NCI-H146 treated with DMSO at 0.1 percent for 48 hours (cell line): ENCODE measurements around the gene TAGAP.

Source experiments
- DNase-seq: peaks from one replicate; lab custom pipeline; 2025; ENCODE audit not compliant: unreplicated experiment; lab: John Stamatoyannopoulos, UW

The TAGAP gene

DNA sequence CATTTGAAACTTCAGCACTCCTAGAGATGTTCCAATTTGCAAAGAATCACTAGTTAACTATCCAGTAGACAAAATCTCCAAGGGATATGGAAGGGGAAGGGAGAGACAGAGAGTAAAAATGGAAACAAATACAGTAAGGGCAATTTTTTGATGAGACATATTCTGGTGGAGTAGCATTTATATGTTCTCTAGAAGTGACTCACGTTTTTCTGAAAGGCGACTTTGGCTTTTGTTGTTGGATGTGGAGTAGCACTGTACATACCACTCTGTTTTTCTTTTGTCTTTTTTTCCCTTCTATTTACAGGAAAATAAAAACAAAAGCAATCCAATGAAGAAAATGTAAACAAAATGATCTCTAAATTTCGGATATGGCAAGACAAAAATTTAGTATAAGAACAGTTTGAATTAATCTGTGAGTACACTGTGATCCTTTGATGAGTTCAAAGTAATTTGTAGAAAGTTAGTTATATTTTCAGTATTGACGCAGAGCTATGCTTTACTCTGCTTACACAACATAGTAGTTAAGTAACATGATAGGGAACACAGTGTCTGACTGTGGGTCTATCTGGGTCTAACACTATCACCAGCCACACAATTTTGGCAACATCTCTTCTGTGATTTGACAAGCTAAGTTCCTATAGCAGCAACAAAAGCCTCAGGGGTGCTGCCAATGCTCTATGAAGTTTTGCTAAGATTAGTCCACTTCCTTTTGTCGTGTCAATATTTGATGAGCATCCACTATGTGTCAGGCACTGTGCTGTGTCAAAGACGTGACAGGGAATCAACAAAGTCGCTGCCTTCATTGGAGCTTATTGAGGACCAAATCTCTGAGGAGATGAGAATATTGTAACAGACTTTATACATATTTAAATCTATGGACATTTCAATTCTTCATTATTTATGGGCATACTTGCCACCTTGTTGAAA is 27.3 kb upstream of the TAGAP start:
- DNase-seq = no peak

DNA sequence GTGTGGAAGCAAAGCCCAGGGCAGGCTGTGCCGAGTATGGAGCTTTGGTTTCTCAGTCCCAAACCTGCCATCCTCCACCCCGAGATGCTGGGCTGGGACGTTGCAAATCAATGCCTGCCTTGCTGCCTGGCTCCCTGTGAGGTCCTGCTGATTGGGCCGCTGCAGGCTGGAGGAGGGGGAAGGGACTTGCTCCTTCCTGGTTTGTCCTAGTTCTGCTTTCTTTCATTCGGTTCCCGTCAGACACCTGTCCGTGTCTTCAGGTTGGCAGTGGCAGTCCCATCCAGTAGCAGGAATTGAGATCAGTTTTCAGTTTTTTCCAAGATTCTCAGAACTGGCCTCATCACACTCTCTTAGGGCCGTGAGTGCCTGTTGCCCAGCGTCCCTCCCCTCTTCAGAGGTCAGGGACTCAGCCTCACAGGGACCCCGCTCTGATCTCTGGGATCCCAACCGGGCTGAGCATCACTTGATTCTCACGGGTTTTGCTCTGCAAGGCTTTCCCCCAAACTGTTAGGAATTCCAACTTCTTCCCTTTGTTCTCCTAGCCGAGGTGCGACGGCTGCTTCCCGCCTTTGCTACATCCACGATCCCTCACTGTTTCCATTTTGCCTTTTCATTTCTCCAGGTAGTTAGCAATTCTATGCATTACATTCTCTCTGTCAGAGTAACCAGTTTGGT is 24.2 kb upstream of the TAGAP start:
- no peak for DNase-seq

DNA sequence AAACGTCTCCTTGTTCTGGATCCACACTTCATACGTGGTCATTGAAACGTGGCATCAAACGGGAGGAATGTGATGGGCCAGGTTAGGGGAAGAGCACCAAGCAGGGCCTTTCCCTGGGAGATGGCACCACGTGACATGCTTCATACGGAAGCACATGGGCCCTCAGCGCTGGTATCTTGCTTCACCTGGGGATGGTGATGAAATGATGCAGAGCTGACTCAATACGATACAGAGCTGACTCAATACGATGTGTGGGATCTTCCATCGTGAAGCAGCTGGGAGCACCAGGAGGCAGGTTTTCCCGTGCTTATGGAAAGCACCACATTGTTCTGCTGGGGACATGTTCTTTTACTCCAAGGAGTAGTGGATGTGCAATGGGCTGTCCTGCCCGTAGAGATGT is 22.5 kb upstream of the TAGAP start:
- DNase-seq = no peak

DNA sequence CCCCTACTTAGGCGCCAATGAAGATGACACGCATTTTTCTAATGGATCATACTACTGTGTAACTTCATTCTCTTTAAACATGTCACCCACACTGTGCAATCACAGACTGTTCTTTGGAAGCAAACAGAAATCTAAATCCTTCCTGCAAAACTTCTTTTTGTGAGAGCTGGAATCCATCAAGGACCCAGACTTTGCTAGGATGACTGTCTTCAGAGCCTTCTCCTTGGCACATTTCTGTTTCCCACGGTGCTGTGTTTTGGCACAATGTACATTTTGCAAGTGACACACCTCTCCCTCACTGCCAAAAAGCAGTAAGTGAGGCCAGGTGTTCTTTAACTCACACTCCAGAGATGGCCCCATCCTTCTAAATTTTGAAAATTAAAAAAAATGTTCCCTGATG is 21.7 kb upstream of the TAGAP start:
- no peak for DNase-seq

DNA sequence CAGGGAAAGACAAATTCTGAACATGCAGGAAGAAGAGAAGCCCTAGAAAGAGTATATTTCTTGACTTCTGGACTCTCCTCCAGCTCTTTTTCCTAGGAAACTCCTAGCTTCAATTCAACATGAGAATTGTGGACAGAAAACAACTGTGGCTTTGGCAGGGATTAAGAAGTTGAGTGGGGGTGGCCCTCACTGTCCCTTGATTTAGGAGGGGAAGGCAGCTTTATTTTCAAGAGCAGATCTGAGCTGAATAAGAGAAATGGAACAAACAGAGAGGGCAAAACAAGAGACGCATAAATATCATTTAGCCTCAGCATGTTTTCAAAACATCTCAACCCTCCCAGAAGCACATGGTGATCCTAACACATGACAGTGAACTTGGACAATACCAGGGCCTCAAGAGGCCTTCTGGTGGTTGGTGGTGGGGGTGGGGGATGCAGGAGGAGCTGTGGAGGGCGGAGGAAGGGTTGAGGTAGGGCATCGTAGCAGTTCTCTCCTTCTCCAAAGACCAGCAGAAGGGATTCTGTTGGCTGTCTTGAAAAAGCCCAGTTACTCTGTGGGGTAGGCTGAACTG is 21.1 kb upstream of the TAGAP start:
- DNase-seq = no peak

DNA sequence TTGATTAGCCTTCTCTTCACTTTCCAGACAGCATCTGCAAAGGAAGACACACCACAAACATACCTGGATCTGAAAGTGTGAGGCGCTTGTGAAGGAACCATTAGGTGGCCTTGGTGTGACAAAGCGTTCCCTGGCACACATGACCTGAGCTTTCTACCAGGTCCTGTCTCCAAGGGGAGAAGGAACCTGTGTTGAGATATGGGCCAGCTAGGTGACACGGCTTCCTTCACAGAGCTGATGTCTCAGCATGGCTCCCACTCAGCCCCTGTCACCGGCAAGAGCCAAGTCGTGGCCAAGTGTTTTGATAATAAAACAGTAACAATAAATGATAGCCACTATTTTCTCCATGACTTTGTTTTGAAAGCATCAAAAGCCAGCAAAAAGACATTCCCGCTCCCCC is 20.3 kb upstream of the TAGAP start:
- no peak for DNase-seq

DNA sequence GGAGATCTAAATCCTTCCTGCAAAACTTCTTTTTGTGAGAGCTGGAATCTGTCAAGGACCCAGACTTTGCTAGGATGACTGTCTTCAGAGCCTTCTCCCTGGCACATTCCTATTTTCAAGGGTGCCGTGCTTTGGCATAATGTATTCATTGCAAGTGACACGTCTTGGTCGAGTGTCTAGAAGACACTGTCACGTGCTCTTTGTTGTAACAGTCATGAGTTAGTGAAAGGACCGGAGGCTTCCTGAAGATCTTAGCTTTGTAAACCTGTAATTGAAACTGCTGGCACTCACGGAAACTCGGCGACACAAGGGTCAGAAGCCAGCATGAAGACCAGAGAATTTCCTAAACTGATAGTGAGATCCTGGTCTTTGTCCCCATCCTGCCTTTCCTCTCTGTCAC is 19.7 kb upstream of the TAGAP start:
- no peak for DNase-seq

DNA sequence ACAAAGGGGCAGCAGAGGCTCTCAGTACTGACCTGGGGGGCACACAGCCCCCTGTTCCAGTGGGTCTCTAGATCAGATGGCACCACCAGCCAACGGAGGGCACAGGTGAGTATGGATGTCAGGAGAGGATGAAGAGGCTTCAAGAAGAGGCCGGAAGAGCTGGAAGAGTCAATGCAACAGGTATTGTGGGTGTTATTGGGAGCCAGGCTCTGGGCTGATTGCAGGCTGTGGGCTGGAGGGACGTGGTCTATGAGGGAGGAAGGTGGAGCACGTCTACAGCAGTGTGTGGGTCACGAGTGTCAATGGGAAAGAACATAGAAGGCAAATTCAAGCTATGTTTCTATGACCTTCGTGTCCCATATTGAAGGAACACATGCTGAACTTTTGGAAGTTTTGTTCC is 18.8 kb upstream of the TAGAP start:
- DNase-seq = no peak

DNA sequence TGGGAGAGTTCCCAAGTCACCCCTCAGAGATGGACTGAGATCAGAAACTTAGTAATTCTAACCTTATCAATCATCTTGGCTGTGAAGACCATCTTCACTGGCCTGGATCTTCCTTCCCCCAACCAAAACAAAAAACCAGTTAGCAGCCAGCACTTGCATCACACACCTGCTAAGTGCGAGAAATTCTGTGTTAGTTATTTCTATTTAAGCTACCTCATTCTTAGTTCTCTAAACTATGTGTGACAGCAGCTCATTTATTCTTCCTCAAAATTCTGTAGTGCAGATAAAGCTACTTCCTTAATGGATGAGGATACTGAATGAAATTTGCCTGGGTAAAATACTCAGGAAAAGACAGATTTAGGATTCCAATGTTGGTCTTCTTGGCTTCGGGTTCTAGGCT is 18.2 kb upstream of the TAGAP start:
- no peak for DNase-seq

DNA sequence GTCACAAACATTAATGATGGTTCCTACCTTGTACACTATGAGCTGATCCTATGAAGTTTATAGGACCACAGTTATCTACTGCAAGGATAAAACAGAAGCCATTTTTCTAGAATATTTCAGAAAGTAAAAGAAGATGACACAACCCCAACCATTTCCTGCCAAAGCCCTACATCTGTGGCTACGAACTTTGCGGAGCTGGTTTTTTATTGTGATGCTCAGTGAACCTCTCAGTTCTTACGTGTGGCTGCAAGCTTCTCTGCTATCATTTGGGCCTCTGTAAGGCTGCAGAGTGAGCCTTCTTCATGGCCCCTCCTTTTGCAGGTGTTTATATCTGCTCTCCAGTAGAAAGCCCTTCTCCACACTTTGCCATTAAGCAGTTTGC is 17.8 kb upstream of the TAGAP start:
- DNase-seq = no peak

DNA sequence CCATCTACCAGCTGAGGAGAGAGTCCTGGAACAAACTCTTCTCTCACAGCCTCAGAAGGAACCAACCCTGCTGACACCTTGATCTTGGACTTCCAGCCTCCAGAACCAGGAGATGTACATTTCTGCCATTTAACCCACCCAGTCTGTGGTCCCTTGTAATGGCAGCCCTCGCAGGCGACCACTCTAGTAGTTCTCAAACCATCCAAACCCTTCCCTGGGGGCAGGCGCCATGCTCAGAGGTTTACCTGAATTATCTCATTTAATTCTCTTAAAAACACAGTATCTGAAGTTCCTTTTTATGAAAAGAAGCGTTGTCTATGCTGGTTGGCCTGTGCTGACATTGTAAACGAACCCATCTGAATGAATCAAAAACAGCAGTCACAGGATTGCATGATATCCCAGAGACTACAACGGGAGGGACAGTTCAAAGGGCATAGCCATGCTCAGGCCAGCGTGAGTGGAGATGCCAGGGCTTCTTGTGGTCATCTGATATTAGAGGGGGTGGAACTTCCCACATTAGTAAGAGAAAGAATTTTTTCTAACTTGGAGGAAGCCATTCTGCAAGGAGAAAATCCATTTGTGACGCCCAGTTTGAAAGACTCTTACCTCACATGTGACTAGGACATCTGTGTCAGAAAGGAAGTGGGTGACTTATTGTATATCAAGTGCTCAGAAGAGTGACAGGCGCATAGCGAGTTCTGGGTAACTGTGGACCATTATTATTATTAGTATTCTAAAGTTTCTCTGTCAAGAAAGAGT is 17.2 kb upstream of the TAGAP start:
- DNase-seq = no peak

DNA sequence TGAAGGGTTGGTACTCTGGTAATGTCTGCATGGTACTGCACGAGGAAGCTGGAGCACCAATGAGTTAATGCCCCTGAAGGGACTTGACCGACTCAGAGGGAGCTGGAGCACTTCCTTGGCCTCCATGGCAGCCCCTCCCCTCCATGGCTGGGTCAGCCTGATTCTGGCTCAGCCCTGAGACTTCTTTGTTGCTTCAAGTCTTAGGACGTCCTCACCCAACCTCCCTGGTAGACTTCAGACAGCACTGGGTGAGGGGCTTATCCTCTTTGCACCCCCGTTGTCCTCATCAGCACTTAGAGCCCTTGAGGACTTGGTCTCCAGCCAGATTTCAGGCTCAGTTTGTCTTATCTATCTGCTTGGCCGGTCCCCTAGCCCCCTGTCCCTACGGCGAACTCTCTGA is 16.4 kb upstream of the TAGAP start:
- no peak for DNase-seq

DNA sequence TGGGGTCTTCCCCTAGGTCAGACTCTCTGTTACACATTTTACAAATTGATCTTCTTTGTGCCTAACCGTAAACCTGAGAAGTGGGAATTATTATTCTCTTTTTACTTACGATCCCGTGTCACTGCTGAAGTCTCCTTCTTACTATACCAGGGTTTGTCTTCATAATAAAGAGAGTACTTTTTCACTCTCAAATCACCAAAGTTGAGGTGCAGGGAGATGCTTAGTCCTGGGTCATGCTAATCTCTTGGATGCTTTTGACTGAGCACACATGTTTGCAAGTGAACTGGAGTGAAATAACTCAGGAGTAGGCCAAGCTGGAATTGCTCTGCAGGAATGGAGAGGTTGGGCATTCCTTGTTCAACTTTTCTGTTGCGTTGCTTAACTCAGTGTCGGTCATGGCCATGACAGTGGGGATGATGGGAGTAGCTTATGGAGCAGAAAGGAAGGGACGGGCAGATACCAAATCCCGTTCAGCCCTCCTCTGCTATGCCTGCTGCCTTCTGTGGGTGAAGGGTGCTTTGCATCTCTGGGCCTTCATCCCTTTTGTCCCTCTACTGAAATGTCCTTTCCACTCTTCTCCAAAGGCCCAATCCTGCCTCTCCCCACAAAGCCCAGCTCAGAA is 15.2 kb upstream of the TAGAP start:
- DNase-seq = no peak

DNA sequence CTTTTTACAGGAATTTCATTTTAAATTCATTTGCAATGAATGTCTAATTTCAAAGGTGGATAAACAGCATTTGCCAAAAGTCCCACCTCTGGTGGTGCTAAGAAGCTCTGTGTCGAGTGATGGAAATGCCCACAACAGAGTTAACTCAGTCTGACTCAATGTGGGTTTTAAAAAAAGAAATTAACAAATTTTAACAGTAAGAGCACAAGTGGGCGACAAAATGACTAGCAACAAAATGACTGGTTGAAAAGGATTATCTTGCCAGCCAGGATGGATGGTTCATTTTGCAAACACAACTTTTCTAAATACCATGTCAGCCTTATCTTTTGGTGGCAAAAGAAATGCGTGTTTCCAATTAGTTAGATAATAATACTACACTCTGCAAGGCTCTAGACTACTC is 14.3 kb upstream of the TAGAP start:
- DNase-seq = no peak

DNA sequence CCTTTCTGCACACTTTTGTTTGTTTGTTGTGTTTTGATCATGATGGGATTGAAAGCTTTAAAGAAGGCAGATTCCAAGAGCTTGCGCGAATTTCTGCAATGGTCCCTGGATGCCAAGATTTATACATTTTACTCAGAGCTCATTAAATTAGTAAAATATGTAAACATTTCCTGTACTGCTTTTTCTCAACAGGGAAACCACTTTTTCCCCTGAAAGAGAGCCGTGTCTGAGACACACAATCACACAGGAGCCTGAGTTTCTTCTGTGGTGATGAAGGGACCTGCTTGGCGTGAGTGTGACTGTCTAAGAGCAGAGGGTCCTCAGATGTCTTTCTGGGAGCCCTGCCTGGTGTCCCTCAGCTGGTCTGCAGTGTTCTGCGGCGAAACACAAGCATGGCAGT is 12.1 kb upstream of the TAGAP start:
- DNase-seq = no peak

DNA sequence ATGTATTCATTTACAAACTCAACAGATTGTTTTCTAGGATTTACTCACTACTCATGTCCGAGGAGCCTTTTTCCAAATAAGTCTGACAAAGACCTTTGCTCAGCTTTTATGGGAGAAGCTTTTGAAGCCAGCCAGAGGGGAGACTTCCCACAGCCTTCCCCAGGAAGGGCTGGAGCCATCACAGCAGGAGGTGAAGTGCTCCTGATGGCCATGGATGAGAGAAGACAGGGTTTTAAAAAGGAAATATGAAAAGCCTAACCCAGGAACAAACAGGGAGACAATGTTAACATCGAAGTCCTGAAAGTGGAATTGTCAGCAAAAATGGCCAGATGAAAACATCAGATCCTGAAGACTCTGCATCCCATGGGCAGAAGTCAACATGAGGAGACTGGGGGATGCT is 11.6 kb upstream of the TAGAP start:
- no peak for DNase-seq

DNA sequence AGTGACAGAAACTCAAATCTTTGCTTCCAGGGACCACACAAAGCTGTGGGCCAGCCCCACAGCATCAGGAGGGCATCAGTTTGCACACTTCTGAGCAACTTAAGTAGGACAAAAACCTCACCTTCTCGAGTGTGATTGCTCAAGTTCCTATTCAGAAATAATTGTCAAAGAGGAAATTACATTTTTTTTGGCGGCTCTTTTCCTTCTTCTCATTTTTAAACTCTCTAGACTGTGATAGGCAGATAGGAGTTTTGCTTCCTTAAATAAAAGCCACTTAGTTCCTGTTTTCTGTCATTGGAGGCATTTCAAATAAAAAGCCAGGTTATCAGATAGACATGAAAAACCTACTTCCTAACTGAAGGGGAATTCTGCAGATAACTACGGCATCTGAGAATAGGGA is 11.2 kb upstream of the TAGAP start:
- DNase-seq = no peak

DNA sequence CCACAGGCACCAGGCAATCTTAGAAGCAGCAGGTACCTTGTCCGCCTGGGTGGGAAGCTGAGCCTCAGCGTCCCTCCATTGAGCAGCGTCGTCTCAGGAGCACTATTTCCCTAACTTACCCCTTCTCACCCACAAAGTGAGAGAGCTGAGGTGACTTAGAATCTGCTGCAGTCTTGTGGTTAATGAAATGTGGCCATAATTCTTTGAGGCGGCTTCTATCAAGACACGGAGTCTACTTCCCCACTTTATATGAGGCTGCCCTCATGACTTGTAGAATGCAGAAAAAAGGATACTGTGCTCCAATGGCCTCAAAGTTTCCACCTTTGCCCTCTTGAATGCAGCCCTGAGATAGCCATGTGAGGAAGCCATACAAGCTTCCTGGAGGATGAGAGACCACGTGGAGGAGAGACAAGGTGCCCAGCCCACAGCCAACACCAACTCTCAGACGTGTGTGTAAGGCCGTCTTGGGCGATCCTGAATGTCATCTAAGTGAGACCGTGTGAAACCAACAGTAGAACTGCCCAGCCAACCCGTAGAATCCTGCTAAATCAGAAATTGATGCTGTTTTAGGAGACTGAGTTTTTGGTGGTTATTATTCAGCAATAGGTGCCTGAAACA is 9.1 kb upstream of the TAGAP start:
- no peak for DNase-seq

DNA sequence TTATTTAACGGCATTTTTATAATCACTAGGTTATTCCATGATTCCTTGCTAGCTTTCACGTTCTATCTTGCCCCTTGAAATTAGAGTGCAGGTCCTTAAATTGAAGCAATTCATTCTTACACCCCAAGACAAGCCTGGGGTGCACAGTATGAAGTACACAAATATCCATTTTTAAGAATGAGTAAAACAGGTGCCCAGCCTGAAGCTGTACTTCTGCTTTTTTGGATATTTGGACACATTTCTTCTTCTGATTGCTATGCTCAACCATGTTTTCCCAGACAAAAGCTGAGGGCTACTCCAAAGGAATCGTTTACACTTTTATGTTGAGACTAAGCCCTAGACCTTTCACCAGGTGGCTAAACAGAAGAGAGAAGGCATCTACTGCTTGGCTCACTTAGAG is 7.9 kb upstream of the TAGAP start:
- DNase-seq = no peak

DNA sequence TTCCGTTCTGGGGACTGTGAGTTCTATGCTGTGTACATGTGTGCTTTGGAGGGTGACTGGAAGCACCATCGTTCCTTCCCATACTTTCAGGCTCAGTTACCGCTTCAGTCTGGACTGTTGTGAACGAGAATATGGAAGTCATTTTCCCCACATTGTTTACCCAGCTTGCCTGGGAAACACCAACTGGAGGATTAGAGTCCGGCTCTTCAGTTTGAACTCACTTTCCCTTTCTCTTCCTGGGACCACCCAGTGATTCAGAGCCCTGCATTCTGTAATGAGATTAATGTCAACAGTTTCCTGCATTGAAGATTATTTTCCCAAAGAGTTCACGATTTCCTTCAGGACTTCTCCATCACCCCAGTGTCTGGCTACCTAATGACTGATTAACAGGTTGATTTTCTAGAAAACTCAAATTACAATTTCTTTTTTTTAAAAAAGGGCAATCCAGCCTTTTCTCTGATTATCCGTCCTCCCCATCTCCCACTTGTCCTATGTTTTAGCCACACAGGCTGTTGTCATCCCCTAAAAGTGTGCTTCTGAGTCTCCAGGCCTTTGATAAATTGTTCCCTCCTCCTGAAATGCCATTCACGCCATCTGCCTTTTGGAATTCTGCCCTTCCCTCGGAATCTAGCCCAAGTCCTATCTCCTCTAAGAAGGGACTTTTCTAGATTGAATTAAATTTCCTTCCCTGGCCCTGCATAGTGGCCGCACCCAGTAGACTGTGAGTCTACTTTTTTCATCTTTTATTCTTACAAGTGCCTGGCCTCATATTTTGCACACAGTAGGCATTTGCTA is 3.3 kb upstream of the TAGAP start:
- no peak for DNase-seq
